Transverse colon (tissue), 4 donors: ENCODE results near the gene CMTM7. TPM values are rescaled to one million over a fixed set of nuclear protein-coding genes. Genes with fewer than 3 reads are reported as not detected.
"Not testable (repeated sequence)": the region's sequence is repeated elsewhere in the genome, so short reads cannot be mapped to it uniquely, and the experiment has no call there.

Experiments used
- DNase-seq: peaks from one replicate; pipeline ENCODE4 v3.0.0-alpha.2; 2019
- H3K27ac ChIP-seq, 4 donors: fragments of 200-600 bp; sonication (generic); 2 replicates each; pipeline ENCODE4 v1.5.1; 2016 to 2018; ENCODE audit warnings: inconsistent platforms in 4 of 4
- H3K27me3 ChIP-seq: fragments of 200-600 bp; sonication (generic); 2 replicates; pipeline ENCODE4 v1.5.1; 2017; ENCODE audit warnings: inconsistent platforms
- H3K36me3 ChIP-seq, 4 donors: fragments of 200-600 bp; sonication (generic); 2 replicates each; pipeline ENCODE4 v1.5.1; 2017 to 2019; ENCODE audit warnings: inconsistent platforms in 4 of 4
- H3K4me1 ChIP-seq, 4 donors: fragments of 200-600 bp; sonication (generic); 2 replicates each; pipeline ENCODE4 v1.5.1; 2017 to 2020; ENCODE audit warnings: inconsistent platforms in 4 of 4
- H3K4me3 ChIP-seq, 4 donors: fragments of 200-600 bp; sonication (generic); 1 replicate in 1 of 4; 2 replicates in 3 of 4; pipeline versions ENCODE4 v1.5.1 to v1.6.1; 2017 to 2019; ENCODE audit warnings: inconsistent platforms in 4 of 4
- H3K9me3 ChIP-seq, 2 donors: fragments of 200-600 bp; sonication (generic); 2 replicates each; pipeline ENCODE4 v1.5.1; 2017 to 2019; ENCODE audit warnings: inconsistent platforms in 2 of 2
- CTCF ChIP-seq, 5 experiments: fragments of 200-600 bp in 3 of 5; fragments of 450-650 bp in 2 of 5; sonication (generic) in 3 of 5; IDR thresholded peaks; 1 replicate in 2 of 5; 2 replicates in 3 of 5; pipeline ENCODE4 v1.5.1; 2016 to 2017; ENCODE audit warnings: antibody characterized with exemption in 5 of 5, inconsistent platforms in 3 of 5, mild to moderate bottlenecking in 2 of 5, moderate library complexity in 1 of 5
- EP300 ChIP-seq: sonication (generic); formaldehyde crosslinking; IDR thresholded peaks from one replicate; pipeline ENCODE4 v1.6.1; 2017; ENCODE audit warnings: antibody characterized with exemption, low read depth
- POLR2A ChIP-seq: fragments of 450-650 bp; IDR thresholded peaks from one replicate; pipeline ENCODE4 v1.6.1; 2016; ENCODE audit warnings: antibody characterized with exemption, mild to moderate bottlenecking, moderate library complexity
- POLR2AphosphoS5 ChIP-seq, 3 donors: sonication (generic); formaldehyde crosslinking; IDR thresholded peaks; one replicate each; pipeline ENCODE4 v1.6.1; 2016; ENCODE audit warnings: antibody characterized with exemption in 3 of 3
- WGBS, 2 donors: methylation state at CpG; one replicate each; pipeline ENCODE4 v1.1.5; 2018; ENCODE audit warnings: low coverage in 1 of 2; 5-methylcytosine and 5-hydroxymethylcytosine counted together
- in situ Hi-C, 4 donors: fragments of 200-750 bp; cut with MboI; loops; one replicate each; pipeline versions ENCODE4 v1.15.0 to v1.15.1; 2017; ENCODE audit warnings: low sequenced_read_pairs in 3 of 4, low pct_ligation_motif_present in 1 of 4, low pct_unique_long_range_greater_than_20kb in 1 of 4
- intact Hi-C: fragments of 100-400 bp; cut with DNase I; formaldehyde crosslinking; loops from one replicate; pipeline ENCODE4 v1.15.1; 2023; ENCODE audit warnings: low total_unique reads
- total RNA-seq, 4 donors: library from RNA; depleted of rRNA; stranded (reverse); fragments of >200 nt; gene quantifications; one replicate each; pipeline ENCODE4 v1.1.0, GENCODE V29; 2016

Gene CMTM7
- total RNA-seq, 4 donors from 2014 or later, result 3.4 to 16.0 (median 7.1) TPM

GRCh38 chr3:32383136-32383711, 8.4 kb upstream of the CMTM7 start:
- H3K4me1 ChIP-seq, result no peaks in the 10 kb centered on the region
- no peaks in the 10 kb centered on the region for H3K36me3 ChIP-seq
- in situ Hi-C loops, result loop anchor here in 1 of 4 donors (10.0 kb wide), 1 partner anchor 92 kb away; no protein-coding TSS in a partner anchor
- intact Hi-C loops, result no loop called here
- no peak overlapping the region for H3K27ac ChIP-seq
- H3K9me3 ChIP-seq, result no peaks in the 10 kb centered on the region
- no peaks in the 10 kb centered on the region for H3K27me3 ChIP-seq
- no peak overlapping the region for H3K4me3 ChIP-seq
- WGBS, 2 donors, result 82% methylated on average over 2 of the region's 2 CpGs; no CpG with 5 or more reads in 1 of the 2 donors
- no peak for TF ChIP-seq CTCF (IDR thresholded peaks at IDR 0.05)
- no peak for TF ChIP-seq EP300
- TF ChIP-seq POLR2AphosphoS5 (IDR thresholded peaks at IDR 0.05), result no peak
- no peak for TF ChIP-seq POLR2A
- DNase-seq, result no peak

GRCh38 chr3:32384938-32385337, 6.7 kb upstream of the CMTM7 start:
- intact Hi-C loops, result no loop called here
- H3K36me3 ChIP-seq, result no peaks in the 10 kb centered on the region
- H3K9me3 ChIP-seq, result no peaks in the 10 kb centered on the region
- no peak for DNase-seq
- H3K4me1 ChIP-seq, result no peaks in the 10 kb centered on the region
- H3K4me3 ChIP-seq, result no peak overlapping the region
- H3K27me3 ChIP-seq, result no peaks in the 10 kb centered on the region
- in situ Hi-C loops, result loop anchor here in 2 of 4 donors (5.0 to 10.0 kb wide), 2 partner anchors 82 to 90 kb away; no protein-coding TSS in a partner anchor
- H3K27ac ChIP-seq, result no peak overlapping the region
- TF ChIP-seq POLR2AphosphoS5 (IDR thresholded peaks at IDR 0.05) (no peak), EP300 (no peak), CTCF (IDR thresholded peaks at IDR 0.05) (no peak), POLR2A (no peak)
- 48 to 57% methylated on average over 1 to 5 of the region's 5 CpGs for WGBS, 2 donors

- Histone ChIP-seq H3K27ac (no peak overlapping the region), H3K4me3 (no peak overlapping the region), H3K27me3 (no peaks in the 10 kb centered on the region), H3K36me3 (no peaks in the 10 kb centered on the region), H3K9me3 (no peaks in the 10 kb centered on the region), H3K4me1 (peaks cover 0 to 6% (median 4%) of the 10 kb centered on the region in 4 donors)
- TF ChIP-seq POLR2AphosphoS5 (IDR thresholded peaks at IDR 0.05) (no peak), POLR2A (no peak), EP300 (no peak), CTCF (IDR thresholded peaks at IDR 0.05) (no peak)
- in situ Hi-C loops (loop anchor here in 2 of 4 donors (5.0 to 10.0 kb wide), 2 partner anchors 80 to 87 kb away; no protein-coding TSS in a partner anchor), intact Hi-C loops (no loop called here)
- 88 to 93% methylated on average over 1 to 2 of the region's 2 CpGs for WGBS, 2 donors
- DNase-seq, result no peak
Observed at GRCh38 chr3:32387512-32387911, 4.1 kb upstream of the CMTM7 start.

GRCh38 chr3:32389577-32389976, 2.1 kb upstream of the CMTM7 start:
- H3K4me1 ChIP-seq, H3K27me3 ChIP-seq, H3K9me3 ChIP-seq, DNase-seq, intact Hi-C loops, H3K4me3 ChIP-seq, H3K27ac ChIP-seq, H3K36me3 ChIP-seq: not testable (repeated sequence)
- WGBS, 2 donors, result 88% methylated on average over 1 to 2 of the region's 2 CpGs
- in situ Hi-C loops, result loop anchor here in 2 of 4 donors (5.0 to 10.0 kb wide), 2 partner anchors 78 to 85 kb away; no protein-coding TSS in a partner anchor
